H9 (cell line): ENCODE results near the gene TRHDE. TPM values are rescaled to one million over a fixed set of nuclear protein-coding genes. Genes with fewer than 3 reads are reported as not detected.

Experiments
- DNase-seq: peaks from one replicate; pipeline ENCODE4 v3.0.0-alpha.2; 2017
- H2AFZ ChIP-seq: one replicate; pipeline ENCODE4 v1.6.1; 2013; ENCODE audit warnings: mild to moderate bottlenecking, low read length, control low read depth, moderate library complexity
- H2AK5ac ChIP-seq: 2 replicates; pipeline ENCODE4 v1.6.1; 2013; ENCODE audit warnings: low read length, control low read depth, mixed read lengths; ENCODE audit not compliant: insufficient read length
- H2BK120ac ChIP-seq: one replicate; pipeline ENCODE4 v1.6.1; 2013; ENCODE audit warnings: low read depth, mild to moderate bottlenecking, low read length, control low read depth, inconsistent platforms; ENCODE audit not compliant: poor library complexity, severe bottlenecking
- H2BK12ac ChIP-seq: 2 replicates; pipeline ENCODE4 v1.6.1; 2013; ENCODE audit warnings: low read length, control low read depth, mixed read lengths, low read depth; ENCODE audit not compliant: insufficient read length
- H2BK15ac ChIP-seq: 2 replicates; pipeline ENCODE4 v1.6.1; 2013; ENCODE audit warnings: low read depth, low read length, control low read depth
- H2BK20ac ChIP-seq: one replicate; pipeline ENCODE4 v1.6.1; 2013; ENCODE audit warnings: low read depth, mild to moderate bottlenecking, low read length, control low read depth, inconsistent platforms; ENCODE audit not compliant: poor library complexity, severe bottlenecking
- H2BK5ac ChIP-seq: 2 replicates; pipeline ENCODE4 v1.6.1; 2013; ENCODE audit warnings: low read length, control low read depth, mixed read lengths; ENCODE audit not compliant: insufficient read length
- H3K14ac ChIP-seq: 2 replicates; pipeline ENCODE4 v1.6.1; 2013; ENCODE audit warnings: low read length, control low read depth; ENCODE audit not compliant: insufficient read depth
- H3K18ac ChIP-seq: 2 replicates; pipeline ENCODE4 v1.6.1; 2013; ENCODE audit warnings: low read depth, mild to moderate bottlenecking, mixed read lengths, low read length, control low read depth; ENCODE audit not compliant: insufficient read length
- H3K23ac ChIP-seq: 2 replicates; pipeline ENCODE4 v1.6.1; 2013; ENCODE audit warnings: low read length, control low read depth, mixed read lengths, low read depth; ENCODE audit not compliant: insufficient read length
- H3K23me2 ChIP-seq: 2 replicates; pipeline ENCODE4 v1.6.1; 2013; ENCODE audit warnings: low read depth, mild to moderate bottlenecking, mixed read lengths, low read length, control low read depth; ENCODE audit not compliant: insufficient read length, poor library complexity, severe bottlenecking
- H3K27ac ChIP-seq: 2 replicates; pipeline ENCODE4 v1.5.1; 2013; ENCODE audit warnings: low read length, control low read depth, mixed read lengths, low read depth; ENCODE audit not compliant: insufficient read length
- H3K27me3 ChIP-seq: 2 replicates; pipeline ENCODE4 v1.6.1; 2013; ENCODE audit warnings: low read length, control low read depth, inconsistent platforms; ENCODE audit not compliant: insufficient read depth
- H3K4ac ChIP-seq: 2 replicates; pipeline ENCODE4 v1.6.1; 2013; ENCODE audit warnings: low read depth, mild to moderate bottlenecking, control low read depth, inconsistent platforms, low read length, moderate library complexity
- H3K4me1 ChIP-seq: 2 replicates; pipeline ENCODE4 v1.6.1; 2013; ENCODE audit warnings: low read length, control low read depth, inconsistent platforms; ENCODE audit not compliant: insufficient read depth
- H3K4me2 ChIP-seq: 2 replicates; pipeline ENCODE4 v1.6.1; 2013; ENCODE audit warnings: low read length, control low read depth, mixed read lengths; ENCODE audit not compliant: insufficient read length, insufficient read depth
- H3K56ac ChIP-seq: 2 replicates; pipeline ENCODE4 v1.6.1; 2013; ENCODE audit warnings: low read depth, mild to moderate bottlenecking, mixed read lengths, low read length, control low read depth; ENCODE audit not compliant: insufficient read length
- H3K79me1 ChIP-seq: 2 replicates; pipeline ENCODE4 v1.6.1; 2013; ENCODE audit warnings: low read depth, mild to moderate bottlenecking, moderate library complexity, low read length, control low read depth, inconsistent platforms; ENCODE audit not compliant: insufficient read depth, poor library complexity, severe bottlenecking
- H3K79me2 ChIP-seq: 2 replicates; pipeline ENCODE4 v1.6.1; 2013; ENCODE audit warnings: low read length, control low read depth, inconsistent platforms; ENCODE audit not compliant: insufficient read depth
- H3K9ac ChIP-seq: 2 replicates; pipeline ENCODE4 v1.6.1; 2013; ENCODE audit warnings: low read length, control low read depth, mixed read lengths; ENCODE audit not compliant: insufficient read length; ENCODE audit errors: extremely low read depth
- H3K9me3 ChIP-seq: one replicate; pipeline ENCODE4 v1.6.1; 2013; ENCODE audit warnings: low read depth, low read length, inconsistent platforms; ENCODE audit not compliant: control insufficient read depth
- H3T11ph ChIP-seq: one replicate; pipeline ENCODE4 v1.6.1; 2013; ENCODE audit warnings: mild to moderate bottlenecking, low read length, control low read depth, inconsistent platforms
- H4K20me1 ChIP-seq: one replicate; pipeline ENCODE4 v1.6.1; 2013; ENCODE audit not compliant: control insufficient read depth, insufficient read length, insufficient read depth
- H4K5ac ChIP-seq: 2 replicates; pipeline ENCODE4 v1.6.1; 2013; ENCODE audit warnings: low read depth, mild to moderate bottlenecking, mixed read lengths, low read length, control low read depth; ENCODE audit not compliant: insufficient read length
- H4K8ac ChIP-seq: replicated peaks from 2 replicates; pipeline ENCODE4 v1.6.1; 2013; ENCODE audit warnings: low read length, control low read depth, mixed read lengths, low read depth; ENCODE audit not compliant: insufficient read length
- H4K91ac ChIP-seq: 2 replicates; pipeline ENCODE4 v1.6.1; 2013; ENCODE audit warnings: low read depth, mild to moderate bottlenecking, moderate library complexity, mixed read lengths, low read length, control low read depth; ENCODE audit not compliant: insufficient read length
- H3K27ac Mint-ChIP-seq, 3 experiments: 2 replicates in 2 of 3; 3 replicates in 1 of 3; pipeline ENCODE4 v1.8.0; 2020 to 2021; ENCODE audit warnings: mixed read lengths in 3 of 3, mild to moderate bottlenecking in 1 of 3, moderate library complexity in 1 of 3
- H3K27me3 Mint-ChIP-seq: 2 replicates; pipeline ENCODE4 v1.8.0; 2021; ENCODE audit warnings: low read depth, mild to moderate bottlenecking, moderate library complexity, mixed read lengths
- H3K36me3 Mint-ChIP-seq, 3 experiments: 2 replicates in 2 of 3; 3 replicates in 1 of 3; pipeline ENCODE4 v1.8.0; 2020 to 2021; ENCODE audit warnings: low read depth in 3 of 3, mixed read lengths in 3 of 3; ENCODE audit not compliant: insufficient read depth in 1 of 3
- H3K4me1 Mint-ChIP-seq, 2 experiments: 2 replicates each; pipeline ENCODE4 v1.8.0; 2020; ENCODE audit warnings: mixed read lengths in 2 of 2
- H3K4me3 Mint-ChIP-seq, 2 experiments: 2 replicates in 1 of 2; 3 replicates in 1 of 2; pipeline ENCODE4 v1.8.0; 2020 to 2021; ENCODE audit warnings: mild to moderate bottlenecking in 2 of 2, mixed read lengths in 2 of 2, moderate library complexity in 1 of 2
- H3K9me3 Mint-ChIP-seq, 2 experiments: 2 replicates in 1 of 2; 3 replicates in 1 of 2; pipeline ENCODE4 v1.8.0; 2020; ENCODE audit warnings: mild to moderate bottlenecking in 2 of 2, mixed read lengths in 2 of 2, moderate library complexity in 1 of 2
- CTCF ChIP-seq: fragments of 200-600 bp; sonication (generic); conservative IDR thresholded peaks from 3 replicates; pipeline ENCODE4 v1.8.0; 2021; ENCODE audit warnings: antibody characterized with exemption, mild to moderate bottlenecking
- WGBS: extraction: QIAGEN DNeasy Blood & Tissue Kit; methylation state at CpG from one replicate; pipeline ENCODE4 v1.1.7; 2013; ENCODE audit warnings: missing lambda C conversion rate, low lambda C conversion rate, mixed read lengths; ENCODE audit not compliant: insufficient read length; ENCODE audit errors: extremely low coverage; 5-methylcytosine and 5-hydroxymethylcytosine counted together
- total RNA-seq: library from RNA; stranded (reverse); gene quantifications from 2 replicates; pipeline ENCODE4 v1.2.1, GENCODE V29; 2021

TRHDE gene
- total RNA-seq, 1 experiment from 2014 or later = 1.0 TPM

- H3K27me3 ChIP-seq = no peaks in the 10 kb centered on the region
- no peaks in the 10 kb centered on the region for H4K20me1 ChIP-seq
- H2BK15ac ChIP-seq = no peak overlapping the region
- no peak overlapping the region for H3K4ac ChIP-seq
- no CpG with 5 or more reads among the region's 2 CpGs for WGBS
- no peak overlapping the region for H3K23ac ChIP-seq
- H2BK20ac ChIP-seq = no peak overlapping the region
- H3K4me2 ChIP-seq = no peak overlapping the region
- H3K23me2 ChIP-seq = no peaks in the 10 kb centered on the region
- no peaks in the 10 kb centered on the region for H3K9me3 ChIP-seq
- Mint-ChIP-seq H3K4me1 (peaks cover 0 to 4% of the 10 kb centered on the region in 2 experiments; a peak in 2 of 4 replicates), H3K4me3 (no peak overlapping the region), H3K36me3 (no peaks in the 10 kb centered on the region; a peak in 2 of 7 replicates), H3K27ac (no peak overlapping the region), H3K27me3 (no peaks in the 10 kb centered on the region), H3K9me3 (0 out of 5 replicates have a peak, but pooled peaks cover 0 to 2% of the 10 kb centered on the region in 2 experiments)
- H3K14ac ChIP-seq = no peak overlapping the region
- no peak overlapping the region for H3K56ac ChIP-seq
- H2BK120ac ChIP-seq = no peak overlapping the region
- H3K27ac ChIP-seq = no peak overlapping the region
- H3K9ac ChIP-seq = no peak overlapping the region
- H4K8ac ChIP-seq = no peak overlapping the region
- no peaks in the 10 kb centered on the region for H3K79me1 ChIP-seq
- no peaks in the 10 kb centered on the region for H3K79me2 ChIP-seq
- no peak overlapping the region for H2BK12ac ChIP-seq
- no peak overlapping the region for H2BK5ac ChIP-seq
- TF ChIP-seq CTCF = no peak
- H3T11ph ChIP-seq = no peak overlapping the region
- H3K18ac ChIP-seq = no peak overlapping the region
- H4K5ac ChIP-seq = no peak overlapping the region
- H2AFZ ChIP-seq = no peak overlapping the region
- no peak overlapping the region for H2AK5ac ChIP-seq
- H4K91ac ChIP-seq = no peak overlapping the region
- DNase-seq = no peak
- no peaks in the 10 kb centered on the region for H3K4me1 ChIP-seq
These were observed 32.6 kb downstream of the TRHDE start for GRCh38 chr12:72304751-72305150.
